GM12891 (cell line): Measurements from ENCODE around the gene TNFRSF6B.

Experiments
- DNase-seq: peaks from one replicate; pipeline ENCODE4 v3.0.0; 2011; ENCODE audit warnings: low spot score; ENCODE audit not compliant: insufficient read length
- FAIRE-seq: peaks from 2 replicates; lab custom pipeline; 2011; peaks lifted over from hg19 to GRCh38; lab: Jason Lieb, UNC
- PAX5 ChIP-seq: IDR thresholded peaks from 2 replicates; pipeline ENCODE4 v1.6.1; 2011; ENCODE audit warnings: low read length, moderate library complexity, mild to moderate bottlenecking; ENCODE audit not compliant: insufficient read depth, severe bottlenecking
- POLR2A ChIP-seq: IDR thresholded peaks from 2 replicates; pipeline ENCODE4 v1.6.1; 2011; ENCODE audit warnings: low read depth, low read length, control low read depth
- POLR2AphosphoS5 ChIP-seq: IDR thresholded peaks from 2 replicates; pipeline ENCODE4 v1.6.1; 2011; ENCODE audit warnings: low read depth, low read length, control low read depth
- POU2F2 ChIP-seq: IDR thresholded peaks from 2 replicates; pipeline ENCODE4 v1.6.1; 2011; ENCODE audit warnings: low read depth, mild to moderate bottlenecking, control low read depth, low read length, moderate library complexity
- SPI1 ChIP-seq: IDR thresholded peaks from 2 replicates; pipeline ENCODE4 v1.6.1; 2011; ENCODE audit warnings: low read depth, low read length, control low read depth
- TAF1 ChIP-seq: IDR thresholded peaks from 2 replicates; pipeline ENCODE4 v1.6.1; 2011; ENCODE audit warnings: low read depth, low read length, control low read depth

The TNFRSF6B gene

DNA sequence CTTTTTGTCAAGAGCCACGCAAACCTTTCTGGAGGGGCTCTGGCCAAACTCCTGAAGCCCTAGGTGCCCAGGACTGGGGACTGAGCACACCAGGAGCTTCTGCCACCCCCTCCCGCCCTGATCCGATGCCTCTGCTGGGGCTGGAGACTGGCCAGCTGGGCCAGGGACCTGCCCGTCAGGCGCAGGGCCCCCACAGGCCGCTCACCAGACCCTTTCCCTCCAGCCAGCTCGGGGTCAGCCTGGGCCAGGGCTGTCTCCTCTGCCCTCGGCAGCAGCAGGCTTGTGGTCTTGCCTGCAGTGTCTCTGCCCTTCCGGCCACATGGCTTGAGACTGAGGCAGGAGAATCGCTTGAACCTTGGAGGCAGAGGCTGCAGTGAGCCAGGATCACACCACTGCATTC is 23.8 kb upstream of the TNFRSF6B start:
- FAIRE-seq (no peak), DNase-seq (no peak)
- TF ChIP-seq POU2F2 (no peak), TAF1 (no peak), PAX5 (no peak), POLR2A (no peak), POLR2AphosphoS5 (no peak), SPI1 (no peak)

DNA sequence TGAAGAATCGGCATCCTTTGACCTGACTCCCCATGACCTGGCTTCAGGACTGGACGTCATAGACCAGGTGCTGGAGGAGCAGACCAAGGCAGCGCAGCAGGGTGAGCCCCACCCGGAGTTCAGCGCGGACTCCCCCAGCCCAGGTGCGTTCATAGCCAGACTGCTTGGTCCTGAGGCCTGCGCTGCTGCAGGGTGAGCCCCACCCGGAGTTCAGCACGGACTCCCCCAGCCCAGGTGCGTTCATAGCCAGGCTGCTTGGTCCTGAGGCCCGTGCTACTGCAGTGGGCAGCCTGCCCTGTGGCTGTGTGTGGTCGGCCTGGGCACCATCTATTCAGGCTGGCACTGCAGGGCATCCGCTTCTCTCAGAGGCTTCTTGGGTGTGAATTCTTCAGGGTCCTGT is 22.5 kb upstream of the TNFRSF6B start:
- DNase-seq (no peak), FAIRE-seq (no peak)
- no peak for TF ChIP-seq POLR2AphosphoS5
- no peak for TF ChIP-seq TAF1
- no peak for TF ChIP-seq PAX5
- TF ChIP-seq POLR2A, result no peak
- TF ChIP-seq POU2F2, result no peak
- no peak for TF ChIP-seq SPI1

DNA sequence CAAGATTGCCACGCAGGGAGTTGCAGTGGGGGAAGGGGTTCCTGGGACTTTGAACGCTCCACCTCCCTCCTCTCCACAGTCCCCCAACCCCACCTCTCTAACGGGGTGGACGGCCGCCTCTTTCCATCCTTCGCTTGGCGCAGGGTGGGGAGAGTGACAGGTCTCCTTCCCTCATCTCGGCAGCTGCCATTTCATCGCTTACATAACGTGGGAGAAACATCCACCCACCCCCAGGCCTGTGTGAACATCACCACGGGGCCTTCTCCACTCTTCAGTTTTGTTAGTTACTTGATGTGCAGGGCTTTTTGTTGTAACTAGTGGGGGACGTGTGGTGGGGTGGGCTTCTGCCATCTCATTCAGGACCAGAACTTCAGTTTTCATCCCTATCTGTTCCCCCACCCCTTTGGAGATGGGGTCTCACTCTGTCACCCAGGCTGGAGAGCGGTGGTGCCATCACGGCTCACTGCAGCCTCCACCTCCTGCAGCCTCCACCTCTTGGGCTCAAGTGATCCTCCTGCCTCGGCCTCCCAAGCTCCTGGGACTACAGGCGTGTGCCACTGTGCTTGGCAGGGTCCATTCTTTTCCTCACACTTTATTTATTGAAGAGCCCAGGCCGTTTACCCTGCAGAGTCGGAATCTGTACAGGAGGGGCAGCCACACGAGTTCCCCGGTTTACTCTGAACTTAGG is 20.6 kb upstream of the TNFRSF6B start:
- TF ChIP-seq SPI1 (no peak), POLR2AphosphoS5 (no peak), TAF1 (no peak), POLR2A (no peak), POU2F2 (no peak), PAX5 (no peak)
- DNase-seq, result no peak
- FAIRE-seq, result no peak

DNA sequence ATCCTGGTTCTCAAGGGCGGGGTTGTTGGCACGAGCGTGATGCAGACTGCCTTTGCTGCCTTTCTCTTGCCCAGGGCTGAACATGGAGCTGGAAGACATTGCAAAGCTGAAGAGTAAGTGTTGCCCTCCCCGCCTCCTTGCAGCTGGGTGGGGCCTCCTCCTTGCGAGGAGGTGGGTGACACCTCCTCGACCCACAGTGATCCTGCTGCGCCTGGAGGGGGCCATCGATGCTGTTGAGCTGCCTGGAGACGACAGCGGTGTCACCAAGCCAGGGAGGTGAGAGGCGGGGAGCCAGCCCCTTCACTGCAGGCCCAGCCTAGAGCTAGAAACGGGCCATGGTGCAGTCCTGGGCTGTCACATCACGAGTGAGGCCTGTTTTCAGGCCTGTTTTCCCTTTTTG is 18.4 kb upstream of the TNFRSF6B start:
- DNase-seq (no peak), FAIRE-seq (no peak)
- TF ChIP-seq POLR2A (no peak), TAF1 (no peak)

DNA sequence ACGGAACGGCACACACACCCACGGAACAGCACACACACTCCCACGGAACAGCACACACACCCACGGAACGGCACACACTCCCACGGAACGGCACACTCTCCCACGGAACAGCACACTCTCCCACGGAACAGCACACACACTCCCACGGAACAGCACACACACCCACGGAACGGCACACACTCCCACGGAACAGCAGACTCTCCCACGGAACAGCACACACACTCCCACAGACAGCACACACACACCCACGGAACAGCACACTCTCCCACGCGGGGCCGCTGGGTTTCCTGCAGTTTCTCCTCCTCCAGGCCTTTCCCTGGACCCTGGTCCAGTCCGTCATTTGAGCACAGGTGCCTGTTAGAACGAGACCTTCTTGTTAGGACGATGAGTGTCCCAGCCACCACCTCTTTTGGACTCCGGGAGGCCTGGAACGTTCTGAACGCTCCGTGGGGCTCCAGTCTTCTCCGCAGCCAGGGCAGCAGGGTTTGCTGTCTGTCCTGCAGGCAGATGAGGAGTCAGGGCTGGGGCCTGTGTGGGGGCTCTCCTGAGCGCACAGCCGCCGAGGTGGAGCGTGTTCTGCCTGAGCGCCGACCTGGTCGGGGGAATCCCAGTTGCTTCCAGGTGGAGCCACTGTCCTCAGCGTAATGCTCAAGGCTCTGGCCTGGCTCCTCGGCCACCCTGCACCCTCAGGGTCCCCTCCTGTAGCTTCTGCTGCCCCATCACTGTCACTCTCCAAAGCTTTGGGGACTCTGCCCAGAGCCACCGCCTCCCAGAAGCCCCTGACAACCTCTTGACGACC is 17.6 kb upstream of the TNFRSF6B start:
- FAIRE-seq (no peak), DNase-seq (no peak)
- TF ChIP-seq POLR2AphosphoS5 (no peak), PAX5 (no peak), POLR2A (no peak), TAF1 (no peak), POU2F2 (no peak), SPI1 (no peak)

DNA sequence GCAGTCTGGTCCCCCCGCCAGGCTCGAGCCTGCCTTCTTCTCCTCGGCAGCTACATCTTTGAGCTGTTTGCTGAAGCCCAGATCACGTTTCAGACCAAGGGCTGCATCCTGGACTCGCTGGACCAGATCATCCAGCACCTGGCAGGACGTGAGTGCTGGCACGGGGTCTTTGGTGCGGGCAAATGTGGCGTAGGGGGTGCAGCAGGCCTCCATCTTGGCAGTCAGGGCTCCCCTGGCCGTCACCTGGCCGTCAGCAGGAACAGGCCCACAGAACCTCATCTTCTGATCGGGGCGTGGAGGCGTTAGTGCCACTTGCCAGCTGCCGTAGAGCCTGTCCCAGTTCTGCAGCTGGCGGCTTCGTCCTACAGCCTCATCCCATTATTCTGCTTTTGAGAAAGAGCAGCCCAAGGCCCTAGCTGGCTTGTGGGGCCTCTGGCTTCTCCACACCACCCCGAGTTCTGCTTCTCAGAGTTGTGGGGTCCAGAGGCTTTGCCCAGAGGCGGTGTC is 16.6 kb upstream of the TNFRSF6B start:
- DNase-seq, result no peak
- no peak for TF ChIP-seq POU2F2
- TF ChIP-seq TAF1, result no peak
- no peak for TF ChIP-seq SPI1
- no peak for TF ChIP-seq POLR2AphosphoS5
- TF ChIP-seq PAX5, result no peak
- no peak for TF ChIP-seq POLR2A
- no peak for FAIRE-seq

DNA sequence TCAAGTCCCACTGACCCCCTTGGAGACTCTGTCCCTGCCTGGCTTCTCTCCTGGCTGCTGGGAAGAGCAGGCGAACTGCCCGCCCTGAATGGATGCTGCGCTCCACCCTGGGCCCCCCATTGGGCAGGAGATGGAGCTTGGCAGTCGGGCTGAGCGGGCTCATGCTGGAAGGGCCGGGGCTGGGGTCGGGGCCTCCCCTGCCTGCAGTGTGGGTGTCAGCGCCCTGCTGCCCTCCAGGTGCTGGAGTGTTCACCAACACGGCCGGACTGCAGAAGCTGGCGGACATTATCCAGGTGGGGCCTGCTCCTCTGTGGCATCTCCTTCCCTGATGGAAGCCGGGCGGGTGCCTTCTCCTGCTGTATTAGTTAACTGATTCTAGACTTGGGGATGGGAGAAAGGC is 16.0 kb upstream of the TNFRSF6B start:
- no peak for DNase-seq
- FAIRE-seq, result no peak
- no peak for TF ChIP-seq SPI1

DNA sequence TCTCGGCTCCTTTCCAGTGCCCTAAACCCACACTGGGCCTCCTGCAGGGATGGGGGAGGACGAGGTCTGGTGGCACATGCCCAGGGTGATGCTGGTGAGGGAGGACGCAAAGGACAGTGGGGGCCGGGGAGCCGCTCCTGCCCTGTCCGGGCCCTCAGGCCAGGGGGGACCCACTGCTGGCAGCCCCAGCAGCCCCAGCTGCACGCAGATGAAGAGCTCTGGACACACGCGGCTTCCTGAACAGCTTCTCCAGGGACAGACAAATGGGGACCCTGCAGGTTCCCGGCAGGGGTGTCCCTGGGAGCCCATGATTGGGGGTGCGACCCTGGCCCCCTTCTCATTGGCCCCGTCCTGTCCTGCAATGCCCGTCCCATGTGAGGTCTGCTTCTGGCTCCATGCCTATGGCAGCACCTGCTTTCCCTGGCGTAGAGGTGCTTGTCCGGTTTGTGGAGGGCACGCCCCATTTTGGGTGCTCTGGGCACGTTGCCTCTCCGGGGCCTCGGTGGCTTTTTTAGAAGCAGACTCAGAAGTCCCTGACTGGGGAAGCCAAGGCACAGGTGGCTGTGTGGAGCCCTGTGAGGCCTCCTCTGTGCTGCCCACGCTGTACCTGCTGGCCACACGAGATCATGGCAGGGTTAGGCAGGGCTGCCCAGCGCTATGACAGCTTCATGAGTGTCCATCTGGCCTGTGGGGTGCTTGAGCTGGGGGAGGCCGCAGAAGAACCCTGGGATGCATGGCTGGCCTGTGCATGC is 15.4 kb upstream of the TNFRSF6B start:
- TF ChIP-seq POU2F2 (no peak), POLR2A (no peak), TAF1 (no peak), POLR2AphosphoS5 (no peak), PAX5 (no peak), SPI1 (no peak)
- FAIRE-seq (no peak), DNase-seq (no peak)

DNA sequence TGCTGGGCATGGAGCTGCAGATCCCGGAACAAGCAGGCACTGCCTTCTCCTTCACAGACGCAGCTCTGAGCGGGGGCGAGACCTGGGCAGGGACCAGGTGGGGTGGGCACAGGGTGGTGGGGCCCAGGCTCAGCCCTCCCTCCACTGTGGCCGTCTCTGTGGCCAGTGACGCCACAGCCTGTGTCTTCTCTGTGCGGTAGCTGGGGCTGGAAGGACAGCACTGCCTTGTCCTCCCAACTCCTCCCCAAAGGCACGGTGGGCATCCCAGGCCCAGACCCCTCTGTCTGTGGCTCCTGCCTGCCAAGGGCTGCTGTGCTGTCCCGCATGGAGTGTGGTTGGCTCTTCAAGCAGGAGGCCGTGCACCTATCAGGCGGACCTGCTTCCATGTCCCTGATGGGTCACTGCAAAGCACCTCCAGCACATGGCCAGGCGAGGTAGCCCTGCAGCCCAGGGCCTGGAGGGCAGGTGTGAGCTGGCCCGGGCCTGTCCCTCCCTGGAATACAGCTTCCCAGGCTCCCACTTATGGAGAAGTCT is 14.8 kb upstream of the TNFRSF6B start:
- no peak for TF ChIP-seq SPI1
- FAIRE-seq, result no peak
- DNase-seq, result no peak
